HepG2 (cell line): ENCODE data around the gene KCTD1. TPM values are rescaled to one million over a fixed set of nuclear protein-coding genes. Genes with fewer than 3 reads are reported as not detected.

Experiments used
- ATAC-seq: fragments of 200-7000 bp; cut with Tn5 transposase; 3 replicates; pipeline ENCODE4 v1.9.1; 2020; ENCODE audit warnings: mild to moderate bottlenecking, moderate library complexity
- BruUV-seq: library from RNA; stranded (reverse); fragments of 400-500 nt; replicated peaks from 2 replicates; lab custom pipeline; 2021; lab: Mats Ljungman, UMichigan
- CTCF ChIA-PET: fragments of 300-600 bp; formaldehyde crosslinking; extraction: SDS; loops from one replicate; lab custom pipeline; 2021; ENCODE audit warnings: low total read pairs, inconsistent platforms, low intra/inter-chr PET ratio; lab: Yijun Ruan, JAX
- POLR2A ChIA-PET: fragments of 350-600 bp; sonication (Branson Sonifier 250); formaldehyde crosslinking; loops from one replicate; lab custom pipeline; 2020; ENCODE audit warnings: antibody characterized with exemption, inconsistent platforms; lab: Yijun Ruan, JAX
- DNase-seq: peaks from one replicate; pipeline ENCODE4 v3.0.0-alpha.2; 2015; ENCODE audit warnings: low spot score
- FAIRE-seq: peaks from 3 replicates; lab custom pipeline; 2011; peaks lifted over from hg19 to GRCh38; lab: Jason Lieb, UNC
- H2AFZ ChIP-seq: one replicate; pipeline ENCODE4 v1.6.1; 2011; ENCODE audit warnings: low read length, inconsistent platforms
- H3K27ac ChIP-seq: fragments of 300-600 bp; 3 replicates; pipeline ENCODE4 v1.8.0; 2011; ENCODE audit warnings: mixed run types, mild to moderate bottlenecking, mixed read lengths, low read length, inconsistent platforms; ENCODE audit not compliant: insufficient read depth; ENCODE audit errors: extremely low read length
- H3K27me3 ChIP-seq, 2 experiments: fragments of 200-600 bp in 1 of 2; 2 replicates in 1 of 2; 3 replicates in 1 of 2; pipeline versions ENCODE4 v1.6.0 to v1.8.0; 2011; ENCODE audit warnings: low read length in 2 of 2, mild to moderate bottlenecking in 2 of 2, moderate library complexity in 2 of 2, inconsistent platforms in 1 of 2; ENCODE audit not compliant: insufficient read depth in 2 of 2, control insufficient read depth in 1 of 2
- H3K36me3 ChIP-seq, 2 experiments: fragments of 200-600 bp in 1 of 2; replicated peaks in 1 of 2; 2 replicates in 1 of 2; 3 replicates in 1 of 2; pipeline versions ENCODE4 v1.5.1 to v1.8.0; 2011; ENCODE audit warnings: low read length in 2 of 2, inconsistent platforms in 1 of 2; ENCODE audit not compliant: insufficient read depth in 2 of 2, control insufficient read depth in 1 of 2
- H3K4me1 ChIP-seq: 2 replicates; pipeline ENCODE4 v1.5.1; 2012; ENCODE audit warnings: low read length, inconsistent platforms; ENCODE audit not compliant: insufficient read depth
- H3K4me2 ChIP-seq: 2 replicates; pipeline ENCODE4 v1.6.0; 2011; ENCODE audit warnings: low read depth, low read length, inconsistent platforms
- H3K4me3 ChIP-seq, 3 experiments: fragments of 200-600 bp in 1 of 3; sonication (generic), shearing (Covaris generic) in 1 of 3; replicated peaks in 1 of 3; 2 replicates each; pipeline ENCODE4 v1.5.1; 2011 to 2016; ENCODE audit warnings: low read length in 3 of 3, inconsistent platforms in 2 of 3, low read depth in 2 of 3, mild to moderate bottlenecking in 2 of 3, control low read depth in 1 of 3, mixed read lengths in 1 of 3; ENCODE audit not compliant: insufficient read depth in 1 of 3
- H3K79me2 ChIP-seq: one replicate; pipeline ENCODE4 v1.6.1; 2011; ENCODE audit warnings: low read length, inconsistent platforms; ENCODE audit not compliant: insufficient read depth
- H3K9ac ChIP-seq: 2 replicates; pipeline ENCODE4 v1.6.0; 2011; ENCODE audit warnings: mild to moderate bottlenecking, low read depth, low read length, inconsistent platforms; ENCODE audit not compliant: insufficient read depth
- H3K9me3 ChIP-seq: 2 replicates; pipeline ENCODE4 v1.5.1; 2012; ENCODE audit warnings: mild to moderate bottlenecking, low read length
- H4K20me1 ChIP-seq: 2 replicates; pipeline ENCODE4 v1.6.0; 2011; ENCODE audit warnings: inconsistent platforms, mild to moderate bottlenecking, low read length, moderate library complexity; ENCODE audit not compliant: insufficient read depth
- DNMT3B ChIP-seq: conservative IDR thresholded peaks from 2 replicates; pipeline ENCODE4 v1.6.1; 2016; ENCODE audit warnings: missing biosample characterization, control low read depth
- ZNF644 ChIP-seq: IDR thresholded peaks from 2 replicates; pipeline ENCODE4 v1.6.1; 2016; ENCODE audit warnings: low read depth
- ZNF646 ChIP-seq: sonication (generic); formaldehyde crosslinking; IDR thresholded peaks from 2 replicates; pipeline ENCODE4 v1.9.0; 2021; ENCODE audit warnings: mild to moderate bottlenecking, missing genetic modification reagents
- WGBS: methylation state at CpG from one replicate; pipeline ENCODE4 v1.1.6; 2017; ENCODE audit warnings: low lambda C conversion rate; 5-methylcytosine and 5-hydroxymethylcytosine counted together
- in situ Hi-C: cut with HindIII; loops from 2 replicates; pipeline ENCODE4 v1.10.0; 2017; ENCODE audit warnings: low pct_unique_long_range_greater_than_20kb; ENCODE audit not compliant: extremely low pct_ligation_motif_present
- intact Hi-C: fragments of 100-400 bp; cut with micrococcal nuclease; formaldehyde crosslinking; loops from one replicate; pipeline ENCODE4 v1.10.0; 2022; ENCODE audit not compliant: unreplicated experiment
- polyA plus RNA-seq, 8 experiments: library from polyadenylated mRNA; depleted of rRNA in 3 of 8; stranded (reverse) in 7 of 8; unstranded in 1 of 8; fragments of >200 nt; fragmentation: Illumina TruSeq in 4 of 8; extraction: Trizol in 4 of 8; gene quantifications; 2 replicates each; pipeline versions ENCODE4 v1.2.1 to v1.2.3, GENCODE V29; 2011 to 2016; ENCODE audit warnings: low read depth in 4 of 8, missing spikeins in 1 of 8, mixed read lengths in 1 of 8; ENCODE audit not compliant: insufficient read depth in 1 of 8
- total RNA-seq, 5 experiments: library from RNA; depleted of rRNA; stranded (reverse); fragments of >200 nt; fragmentation: Illumina TruSeq; extraction: Trizol; gene quantifications; 2 replicates each; pipeline ENCODE4 v1.2.3, GENCODE V29; 2016; ENCODE audit warnings: low read depth in 1 of 5

The KCTD1 gene
- total and polyA plus RNA-seq, 2 of the 13 experiments (the other 11 are each of a cell fraction or from before 2014, with no cell fraction given): 2.7 to 6.8 TPM

GRCh38 chr18:26540043-26540628 lies 8.2 kb downstream of the KCTD1 start (continued):
- TF ChIP-seq ZNF646 (CRISPR knock-in tag): no peak
- TF ChIP-seq, all 625 proteins: peak for 0

- H3K4me2 ChIP-seq: no peak overlapping the region
- H3K9ac ChIP-seq: no peak overlapping the region
- no TSS peak for BruUV-seq
- H3K27me3 ChIP-seq: no peaks in the 10 kb centered on the region
- ChIA-PET CTCF (no interaction called here), POLR2A (no interaction called here)
- in situ Hi-C loops: loop anchor here (25.0 kb wide), 1 partner anchor 101 kb away; no protein-coding TSS in a partner anchor
- DNase-seq (no peak), ATAC-seq (no peak), FAIRE-seq (no peak)
- no peak overlapping the region for H3K4me3 ChIP-seq
- no peaks in the 10 kb centered on the region for H3K79me2 ChIP-seq
- no peaks in the 10 kb centered on the region for H3K9me3 ChIP-seq
- intact Hi-C loops: no loop called here
- TF ChIP-seq ZNF644 (CRISPR knock-in tag): no peak
- no peak for TF ChIP-seq DNMT3B (CRISPR knock-in tag)
- no peak overlapping the region for H3K27ac ChIP-seq
- H4K20me1 ChIP-seq: no peaks in the 10 kb centered on the region
- no peaks in the 10 kb centered on the region; a peak in 1 of 5 replicates for H3K36me3 ChIP-seq
- H2AFZ ChIP-seq: no peak overlapping the region
- H3K4me1 ChIP-seq: peaks cover 20% of the 10 kb centered on the region
- 100% methylated on average over 2 of the region's 2 CpGs for WGBS
These were observed 9.8 kb downstream of the KCTD1 start for GRCh38 chr18:26538524-26538923.
